ENCODE data around the gene TIAM1. TPM values are rescaled to one million over a fixed set of nuclear protein-coding genes. Genes with fewer than 3 reads are reported as not detected.
A peak's percentile ranks its signal among the peaks of the same experiment; 100 is the strongest.

TIAM1 gene
- total RNA-seq, 4 donors from 2014 or later = 5.4 to 10.6 (median 6.0) TPM

DNA sequence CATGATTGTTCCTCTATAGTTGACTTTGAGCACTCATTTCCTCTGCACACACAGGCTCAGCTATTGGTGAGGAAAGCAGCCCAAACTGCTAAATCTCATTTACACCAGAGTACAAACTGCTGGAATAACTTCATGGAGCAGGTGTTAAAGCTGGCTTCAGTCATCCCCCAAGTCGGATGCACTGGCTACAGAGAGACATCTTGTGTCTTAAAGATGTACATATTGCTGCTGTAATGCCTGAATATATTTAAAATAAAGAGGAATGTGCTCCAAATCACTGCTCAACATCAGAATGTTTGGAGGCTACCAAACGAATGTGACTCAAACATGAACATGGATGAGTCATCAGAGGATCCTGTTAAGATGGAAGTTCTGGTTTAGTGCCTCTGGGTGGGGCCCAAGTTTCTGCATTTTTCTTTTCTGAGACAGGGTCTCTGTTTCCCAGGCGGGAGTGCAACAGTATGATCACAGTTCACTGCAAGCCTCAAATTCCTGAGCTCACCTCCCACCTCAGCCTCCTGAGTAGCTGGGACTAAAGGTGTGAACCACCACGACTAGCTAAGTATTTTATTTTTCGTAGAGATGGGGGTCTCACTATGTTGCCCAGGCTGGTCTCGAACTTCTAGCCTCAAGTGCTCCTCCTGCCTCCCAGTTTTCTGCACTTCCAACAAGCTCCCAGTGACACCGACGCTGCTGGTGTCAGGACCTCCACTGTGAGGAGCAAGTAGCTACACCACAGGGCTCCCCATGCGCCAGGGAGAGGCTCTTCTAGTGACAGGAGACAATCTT, 226.7 kb downstream of the TIAM1 start:
- H3K27ac ChIP-seq (replicated peaks in 1 of 4) = no peak overlapping the region
- 66% methylated on average over 9 of the region's 9 CpGs for WGBS
- TF ChIP-seq, protein P1, sequence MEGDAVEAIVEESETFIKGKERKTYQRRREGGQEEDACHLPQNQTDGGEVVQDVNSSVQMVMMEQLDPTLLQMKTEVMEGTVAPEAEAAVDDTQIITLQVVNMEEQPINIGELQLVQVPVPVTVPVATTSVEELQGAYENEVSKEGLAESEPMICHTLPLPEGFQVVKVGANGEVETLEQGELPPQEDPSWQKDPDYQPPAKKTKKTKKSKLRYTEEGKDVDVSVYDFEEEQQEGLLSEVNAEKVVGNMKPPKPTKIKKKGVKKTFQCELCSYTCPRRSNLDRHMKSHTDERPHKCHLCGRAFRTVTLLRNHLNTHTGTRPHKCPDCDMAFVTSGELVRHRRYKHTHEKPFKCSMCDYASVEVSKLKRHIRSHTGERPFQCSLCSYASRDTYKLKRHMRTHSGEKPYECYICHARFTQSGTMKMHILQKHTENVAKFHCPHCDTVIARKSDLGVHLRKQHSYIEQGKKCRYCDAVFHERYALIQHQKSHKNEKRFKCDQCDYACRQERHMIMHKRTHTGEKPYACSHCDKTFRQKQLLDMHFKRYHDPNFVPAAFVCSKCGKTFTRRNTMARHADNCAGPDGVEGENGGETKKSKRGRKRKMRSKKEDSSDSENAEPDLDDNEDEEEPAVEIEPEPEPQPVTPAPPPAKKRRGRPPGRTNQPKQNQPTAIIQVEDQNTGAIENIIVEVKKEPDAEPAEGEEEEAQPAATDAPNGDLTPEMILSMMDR (IDR thresholded peaks at IDR 0.05) = no peak
- TF ChIP-seq POLR2A (IDR thresholded peaks at IDR 0.05; ENCODE audit: low read depth) = no peak
- no peak for TF ChIP-seq EP300 (IDR thresholded peaks at IDR 0.05)
- no peak for TF ChIP-seq POLR2AphosphoS5 (IDR thresholded peaks at IDR 0.05)

DNA sequence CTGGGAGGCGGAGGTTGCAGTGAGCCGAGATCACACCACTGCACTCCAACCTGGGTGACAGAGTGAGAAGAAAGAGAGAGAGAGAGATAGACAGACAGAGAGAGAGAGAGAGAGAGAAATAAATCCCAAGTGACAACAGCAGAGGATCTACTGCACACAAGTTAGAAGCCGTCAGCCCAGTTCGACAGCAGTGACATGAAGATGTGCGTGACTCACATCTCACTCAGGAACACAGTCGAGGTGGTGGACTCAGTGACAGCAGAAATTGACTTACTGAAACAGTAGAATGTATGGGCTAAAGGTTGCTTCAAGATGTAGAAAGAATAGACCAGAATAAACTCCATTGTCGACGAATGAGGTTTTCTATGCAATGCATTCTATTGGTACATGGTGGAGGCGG, 228.8 kb downstream of the TIAM1 start:
- H3K4me3 ChIP-seq = no peak overlapping the region
- no peak for DNase-seq (ENCODE audit: extremely low spot score)
- H3K36me3 ChIP-seq = no peaks in the 10 kb centered on the region
- intact Hi-C loops (cut with DNase I) = no loop called here
- 85% methylated on average over 9 of the region's 9 CpGs for WGBS
- H3K4me1 ChIP-seq = no peaks in the 10 kb centered on the region
- peaks cover 0 to 5% (median 0%) of the 10 kb centered on the region in 4 donors for H3K27me3 ChIP-seq
- no peak for TF ChIP-seq POLR2AphosphoS5 (IDR thresholded peaks at IDR 0.05)
- H3K9me3 ChIP-seq = no peaks in the 10 kb centered on the region
- no peak overlapping the region for H3K27ac ChIP-seq (replicated peaks in 1 of 4)

More for the DNA sequence above, 226.7 kb downstream of the TIAM1 start:
- Histone ChIP-seq H3K9me3 (no peaks in the 10 kb centered on the region), H3K27me3 (no peaks in the 10 kb centered on the region), H3K4me1 (no peaks in the 10 kb centered on the region), H3K4me3 (no peak overlapping the region), H3K36me3 (no peaks in the 10 kb centered on the region)
- intact Hi-C loops (cut with DNase I) = no loop called here
- DNase-seq (ENCODE audit: extremely low spot score) = peak; percentile 81

DNA sequence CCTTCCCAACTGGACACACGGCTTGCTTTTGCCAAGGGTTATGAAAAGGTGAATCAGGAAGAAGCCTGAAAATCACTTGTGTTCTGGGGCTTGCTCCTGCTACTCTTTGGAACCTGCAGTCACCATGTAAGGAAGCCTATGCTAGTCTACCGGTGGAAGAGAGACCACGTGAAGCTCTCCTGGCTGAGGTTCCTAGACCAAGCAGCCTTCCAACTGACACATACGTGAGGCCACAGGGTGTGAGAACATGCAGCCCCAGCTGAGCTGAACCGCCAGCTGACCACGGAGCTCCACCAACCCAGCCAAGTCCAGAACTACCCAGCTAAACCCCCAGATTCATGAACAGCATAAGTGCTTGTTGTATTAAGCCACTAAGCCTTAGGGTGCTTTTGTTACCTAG, 233.0 kb downstream of the TIAM1 start:
- TF ChIP-seq POLR2AphosphoS5 (IDR thresholded peaks at IDR 0.05) = no peak
- TF ChIP-seq POLR2A (IDR thresholded peaks at IDR 0.05; ENCODE audit: low read depth) = no peak
- TF ChIP-seq, protein P1 (IDR thresholded peaks at IDR 0.05) = no peak
- TF ChIP-seq EP300 (IDR thresholded peaks at IDR 0.05) = no peak
- WGBS = 65% methylated on average over 6 of the region's 6 CpGs
- no peak for DNase-seq (ENCODE audit: extremely low spot score)

DNA sequence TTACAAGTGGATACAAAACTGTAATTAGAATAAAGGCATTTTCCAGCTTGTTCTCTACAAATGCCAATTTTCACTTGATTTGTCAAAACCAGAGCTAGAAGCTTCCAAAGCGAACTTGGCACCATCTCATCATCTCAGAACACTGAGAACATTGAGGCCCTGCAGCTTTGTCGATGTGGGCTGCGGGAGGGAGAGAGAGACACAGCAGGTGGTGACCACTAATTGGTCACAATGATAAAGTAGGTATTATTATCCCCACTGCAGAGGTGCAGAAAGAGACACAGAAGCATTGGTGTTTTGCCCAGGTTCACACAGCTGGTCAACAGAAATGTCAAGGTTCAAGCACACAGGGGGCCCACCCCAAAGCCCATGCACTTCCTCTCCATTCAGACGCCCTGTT, 233.6 kb downstream of the TIAM1 start:
- Histone ChIP-seq H3K36me3 (no peaks in the 10 kb centered on the region), H3K27ac (replicated peaks in 1 of 4) (no peak overlapping the region), H3K27me3 (peaks cover 0 to 5% (median 0%) of the 10 kb centered on the region in 4 donors), H3K4me3 (no peak overlapping the region), H3K9me3 (no peaks in the 10 kb centered on the region), H3K4me1 (no peaks in the 10 kb centered on the region)
- TF ChIP-seq, protein P1 (IDR thresholded peaks at IDR 0.05) = no peak
- no peak for TF ChIP-seq POLR2AphosphoS5 (IDR thresholded peaks at IDR 0.05)
- TF ChIP-seq POLR2A (IDR thresholded peaks at IDR 0.05; ENCODE audit: low read depth) = no peak
- TF ChIP-seq EP300 (IDR thresholded peaks at IDR 0.05) = no peak
- intact Hi-C loops (cut with DNase I) = no loop called here
- DNase-seq (ENCODE audit: extremely low spot score) = no peak
- 58% methylated on average over 4 of the region's 4 CpGs for WGBS

More for the DNA sequence above, 233.0 kb downstream of the TIAM1 start:
- no peaks in the 10 kb centered on the region for H3K36me3 ChIP-seq
- intact Hi-C loops (cut with DNase I) = no loop called here
- H3K4me3 ChIP-seq = no peak overlapping the region
- no peaks in the 10 kb centered on the region for H3K9me3 ChIP-seq
- H3K27me3 ChIP-seq = peaks cover 0 to 5% (median 0%) of the 10 kb centered on the region in 4 donors
- H3K4me1 ChIP-seq = no peaks in the 10 kb centered on the region
- no peak overlapping the region for H3K27ac ChIP-seq (replicated peaks in 1 of 4)

DNA sequence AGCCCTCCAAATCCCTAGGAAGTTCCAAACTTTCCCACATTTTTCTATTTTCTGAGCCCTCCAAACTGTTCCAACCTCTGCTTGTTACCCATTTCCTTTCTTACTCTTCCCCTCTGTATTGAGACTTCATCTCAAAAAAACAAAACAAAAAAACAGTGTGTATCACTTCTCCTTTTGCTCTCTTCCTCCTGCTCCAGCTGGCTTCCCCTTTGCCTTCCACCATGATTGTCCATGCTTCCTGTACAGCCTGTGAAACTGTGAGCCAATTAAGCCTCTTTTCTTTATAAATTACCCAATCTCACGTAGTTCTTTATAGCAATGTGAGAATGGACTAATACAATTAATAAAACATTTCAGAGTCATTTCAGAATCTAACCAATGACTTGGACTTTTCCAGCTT, 236.2 kb downstream of the TIAM1 start:
- intact Hi-C loops (cut with DNase I) = no loop called here

More for the DNA sequence above, 236.2 kb downstream of the TIAM1 start:
- Histone ChIP-seq H3K36me3 (no peaks in the 10 kb centered on the region), H3K9me3 (no peaks in the 10 kb centered on the region), H3K4me3 (no peak overlapping the region), H3K4me1 (no peaks in the 10 kb centered on the region), H3K27me3 (peaks cover 0 to 5% (median 0%) of the 10 kb centered on the region in 4 donors), H3K27ac (replicated peaks in 1 of 4) (no peak overlapping the region)
- WGBS = 70% methylated on average over 1 of the region's 1 CpG
- TF ChIP-seq, protein P1 (IDR thresholded peaks at IDR 0.05) = no peak
- no peak for TF ChIP-seq EP300 (IDR thresholded peaks at IDR 0.05)
- TF ChIP-seq POLR2A (IDR thresholded peaks at IDR 0.05; ENCODE audit: low read depth) = no peak
- no peak for TF ChIP-seq POLR2AphosphoS5 (IDR thresholded peaks at IDR 0.05)
- no peak for DNase-seq (ENCODE audit: extremely low spot score)

Measured in esophagus muscularis mucosa (tissue), 4 donors.